Gastroesophageal sphincter (tissue), 4 donors: Measurements from ENCODE around the gene UQCC3. TPM values are rescaled to one million over a fixed set of nuclear protein-coding genes. Genes with fewer than 3 reads are reported as not detected.
"Not testable (repeated sequence)": the region's sequence is repeated elsewhere in the genome, so short reads cannot be mapped to it uniquely, and the experiment has no call there.

ENCODE experiments used
- ATAC-seq: fragments of 150-250 bp; one replicate; pipeline ENCODE4 v1.9.1; 2016; ENCODE audit warnings: mild to moderate bottlenecking, moderate library complexity
- H3K27ac ChIP-seq, 4 donors: fragments of 200-600 bp; sonication (generic) in 3 of 4; 1 replicate in 3 of 4; 2 replicates in 1 of 4; pipeline ENCODE4 v1.5.1; 2016 to 2019
- H3K27me3 ChIP-seq: fragments of 200-600 bp; sonication (generic); one replicate; pipeline ENCODE4 v1.5.1; 2019
- H3K36me3 ChIP-seq, 2 donors: fragments of 200-600 bp; sonication (generic); one replicate each; pipeline ENCODE4 v1.5.1; 2019; ENCODE audit warnings: control low read depth in 1 of 2
- H3K4me1 ChIP-seq, 3 donors: fragments of 200-600 bp; sonication (generic); 1 replicate in 2 of 3; 2 replicates in 1 of 3; pipeline ENCODE4 v1.5.1; 2016 to 2019; ENCODE audit warnings: control low read depth in 2 of 3
- H3K4me3 ChIP-seq, 2 donors: fragments of 200-600 bp; sonication (generic); one replicate each; pipeline ENCODE4 v1.5.1; 2019; ENCODE audit warnings: mild to moderate bottlenecking in 1 of 2, moderate library complexity in 1 of 2
- H3K9me3 ChIP-seq, 3 donors: fragments of 200-600 bp; sonication (generic); one replicate each; pipeline ENCODE4 v1.5.1; 2017 to 2019; ENCODE audit warnings: control low read depth in 2 of 3
- EP300 ChIP-seq: sonication (generic); formaldehyde crosslinking; IDR thresholded peaks from one replicate; pipeline ENCODE4 v1.6.1; 2017; ENCODE audit warnings: antibody characterized with exemption, mild to moderate bottlenecking
- POLR2A ChIP-seq, 2 donors: fragments of 450-650 bp; IDR thresholded peaks; one replicate each; pipeline ENCODE4 v1.6.1; 2017; ENCODE audit warnings: antibody characterized with exemption in 2 of 2, mild to moderate bottlenecking in 2 of 2, moderate library complexity in 1 of 2
- POLR2AphosphoS5 ChIP-seq: sonication (generic); formaldehyde crosslinking; IDR thresholded peaks from one replicate; pipeline ENCODE4 v1.6.1; 2017; ENCODE audit warnings: antibody characterized with exemption
- WGBS, 2 donors: methylation state at CpG; one replicate each; pipeline ENCODE4 v1.1.5; 2018; ENCODE audit warnings: low coverage in 1 of 2; 5-methylcytosine and 5-hydroxymethylcytosine counted together
- total RNA-seq, 4 donors: library from RNA; depleted of rRNA; stranded (reverse); fragments of >200 nt; gene quantifications; one replicate each; pipeline ENCODE4 v1.1.0, GENCODE V29; 2016
- TF ChIP-seq, protein P1 (sequence below), 4 experiments: fragments of 200-600 bp in 2 of 4; fragments of 450-650 bp in 2 of 4; sonication (generic) in 1 of 4; IDR thresholded peaks; one replicate each; pipeline ENCODE4 v1.5.1; 2017 to 2019; ENCODE audit warnings: antibody characterized with exemption in 4 of 4, mild to moderate bottlenecking in 2 of 4, moderate library complexity in 2 of 4

UQCC3 gene
- total RNA-seq, 4 donors from 2014 or later, result 7.3 to 10.1 (median 8.4) TPM

DNA sequence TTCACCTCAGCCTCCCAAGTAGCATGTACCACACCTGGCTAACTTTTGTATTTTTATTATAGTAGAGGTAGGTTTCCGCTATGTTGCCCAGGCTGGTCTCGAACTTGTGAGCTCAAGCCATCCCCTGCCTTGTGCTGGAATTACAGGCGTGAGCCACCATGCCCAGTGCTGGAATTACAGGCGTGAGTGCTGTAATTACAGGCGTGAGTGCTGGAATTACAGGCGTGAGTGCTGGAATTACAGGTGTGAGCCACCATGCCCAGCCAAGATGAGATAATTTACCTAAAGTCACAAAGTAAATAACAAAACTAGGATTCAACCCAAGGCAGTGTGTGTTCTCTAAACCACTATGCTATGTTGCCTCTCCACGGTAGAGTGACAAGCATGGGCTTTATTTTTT lies 11.0 kb downstream of the UQCC3 start:
- no peak overlapping the region for H3K4me3 ChIP-seq
- no peaks in the 10 kb centered on the region for H3K9me3 ChIP-seq
- peaks cover 0 to 36% (median 15%) of the 10 kb centered on the region in 3 donors for H3K4me1 ChIP-seq
- TF ChIP-seq POLR2AphosphoS5 (no peak), POLR2A (IDR thresholded peaks at IDR 0.05) (no peak), EP300 (no peak)
- TF ChIP-seq, protein P1, sequence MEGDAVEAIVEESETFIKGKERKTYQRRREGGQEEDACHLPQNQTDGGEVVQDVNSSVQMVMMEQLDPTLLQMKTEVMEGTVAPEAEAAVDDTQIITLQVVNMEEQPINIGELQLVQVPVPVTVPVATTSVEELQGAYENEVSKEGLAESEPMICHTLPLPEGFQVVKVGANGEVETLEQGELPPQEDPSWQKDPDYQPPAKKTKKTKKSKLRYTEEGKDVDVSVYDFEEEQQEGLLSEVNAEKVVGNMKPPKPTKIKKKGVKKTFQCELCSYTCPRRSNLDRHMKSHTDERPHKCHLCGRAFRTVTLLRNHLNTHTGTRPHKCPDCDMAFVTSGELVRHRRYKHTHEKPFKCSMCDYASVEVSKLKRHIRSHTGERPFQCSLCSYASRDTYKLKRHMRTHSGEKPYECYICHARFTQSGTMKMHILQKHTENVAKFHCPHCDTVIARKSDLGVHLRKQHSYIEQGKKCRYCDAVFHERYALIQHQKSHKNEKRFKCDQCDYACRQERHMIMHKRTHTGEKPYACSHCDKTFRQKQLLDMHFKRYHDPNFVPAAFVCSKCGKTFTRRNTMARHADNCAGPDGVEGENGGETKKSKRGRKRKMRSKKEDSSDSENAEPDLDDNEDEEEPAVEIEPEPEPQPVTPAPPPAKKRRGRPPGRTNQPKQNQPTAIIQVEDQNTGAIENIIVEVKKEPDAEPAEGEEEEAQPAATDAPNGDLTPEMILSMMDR (IDR thresholded peaks at IDR 0.05), result no peak
- H3K27ac ChIP-seq, result no peak overlapping the region
- 91 to 100% methylated on average over 1 to 6 of the region's 7 CpGs for WGBS, 2 donors
- ATAC-seq, result no peak
- peaks cover 8% of the 10 kb centered on the region for H3K27me3 ChIP-seq
- peaks cover 0 to 7% of the 10 kb centered on the region in 2 donors for H3K36me3 ChIP-seq

DNA sequence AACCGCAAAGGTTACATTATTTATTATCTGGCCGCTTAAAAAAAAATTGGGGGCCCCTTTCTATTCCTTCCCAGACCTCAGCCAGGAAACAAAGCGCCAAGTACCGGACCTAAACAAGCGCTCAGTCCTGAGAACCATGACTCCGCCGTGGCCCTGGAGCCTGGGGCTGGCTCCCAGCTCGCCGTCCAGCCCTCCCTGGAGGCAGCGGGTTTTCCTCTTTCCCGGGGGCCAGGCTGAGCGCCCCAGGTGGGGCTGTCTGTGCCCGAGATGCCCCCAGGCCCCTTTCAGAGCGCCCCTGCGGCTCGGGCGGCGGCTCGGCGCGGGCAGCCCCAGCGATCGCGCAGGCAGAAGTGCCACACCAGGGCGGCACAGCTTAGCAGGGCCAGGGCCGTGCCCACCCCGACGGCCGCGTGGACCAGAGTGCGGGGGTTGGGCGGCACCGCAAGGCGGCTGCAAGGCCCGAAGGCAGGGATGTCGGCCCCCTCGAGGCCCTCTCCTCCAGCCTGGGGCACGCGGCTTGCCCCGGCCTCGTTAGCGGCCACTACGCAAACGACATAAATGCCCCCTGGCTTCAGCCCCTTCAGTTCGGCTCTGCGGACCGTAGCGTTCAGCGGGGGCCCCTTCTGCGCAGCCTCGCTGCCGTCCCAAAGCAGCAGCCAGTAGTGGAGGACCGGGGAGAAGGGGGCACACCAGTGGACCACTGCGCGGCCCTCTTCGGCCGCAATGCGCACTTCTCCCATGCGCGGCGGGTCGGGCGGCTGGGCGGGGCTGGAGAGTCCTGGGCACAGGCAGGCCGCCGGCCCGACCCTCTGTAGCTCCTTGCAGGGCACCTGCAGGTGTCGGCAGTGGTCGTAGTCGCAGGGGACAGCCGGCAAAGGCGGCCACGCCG lies 16.3 kb downstream of the UQCC3 start:
- Histone ChIP-seq H3K4me3 (peak overlapping the region; percentile 2 to 47), H3K4me1 (peaks cover 0 to 31% (median 9%) of the 10 kb centered on the region in 3 donors), H3K36me3 (peaks cover 0 to 31% of the 10 kb centered on the region in 2 donors), H3K9me3 (no peaks in the 10 kb centered on the region), H3K27me3 (peaks cover 18% of the 10 kb centered on the region), H3K27ac (peak overlapping the region in 3 of 4 donors; percentile 61 to 77 (median 71))
- no peak for ATAC-seq
- 12 to 64% methylated on average over 3 to 12 of the region's 74 CpGs for WGBS, 2 donors
- TF ChIP-seq EP300 (no peak), POLR2A (IDR thresholded peaks at IDR 0.05) (no peak), POLR2AphosphoS5 (no peak)
- TF ChIP-seq, protein P1 (IDR thresholded peaks at IDR 0.05), result no peak

DNA sequence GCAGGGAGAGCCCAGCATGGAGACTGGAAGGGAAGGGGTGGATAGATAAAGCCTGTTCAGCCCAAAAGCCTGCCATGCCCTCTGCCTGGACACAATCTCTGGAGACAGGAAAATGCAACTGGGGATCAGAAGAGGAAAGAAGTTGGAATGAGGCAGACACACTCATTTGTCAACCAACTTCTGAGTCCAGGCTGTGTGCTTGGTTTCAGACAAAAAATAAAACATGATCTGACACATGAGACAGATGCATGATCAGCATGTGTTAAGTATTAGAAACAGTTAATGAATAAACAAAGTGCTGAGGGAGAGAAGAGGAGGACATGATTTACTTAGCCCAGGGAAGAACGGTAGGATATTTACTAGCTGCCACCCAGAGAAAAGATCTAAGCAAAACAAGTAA lies 17.0 kb downstream of the UQCC3 start:
- Histone ChIP-seq H3K9me3 (no peaks in the 10 kb centered on the region), H3K36me3 (peaks cover 0 to 38% of the 10 kb centered on the region in 2 donors), H3K27ac (peak overlapping the region in 3 of 4 donors; percentile 61 to 77 (median 71)), H3K4me3 (peak overlapping the region; percentile 22 to 47), H3K27me3 (peaks cover 18% of the 10 kb centered on the region), H3K4me1 (peaks cover 0 to 31% (median 9%) of the 10 kb centered on the region in 3 donors)
- ATAC-seq, result no peak
- TF ChIP-seq POLR2A (IDR thresholded peaks at IDR 0.05), result no peak
- TF ChIP-seq POLR2AphosphoS5, result no peak
- TF ChIP-seq, protein P1 (IDR thresholded peaks at IDR 0.05), result no peak
- WGBS, 2 donors, result 17 to 33% methylated on average over 1 of the region's 1 CpG

DNA sequence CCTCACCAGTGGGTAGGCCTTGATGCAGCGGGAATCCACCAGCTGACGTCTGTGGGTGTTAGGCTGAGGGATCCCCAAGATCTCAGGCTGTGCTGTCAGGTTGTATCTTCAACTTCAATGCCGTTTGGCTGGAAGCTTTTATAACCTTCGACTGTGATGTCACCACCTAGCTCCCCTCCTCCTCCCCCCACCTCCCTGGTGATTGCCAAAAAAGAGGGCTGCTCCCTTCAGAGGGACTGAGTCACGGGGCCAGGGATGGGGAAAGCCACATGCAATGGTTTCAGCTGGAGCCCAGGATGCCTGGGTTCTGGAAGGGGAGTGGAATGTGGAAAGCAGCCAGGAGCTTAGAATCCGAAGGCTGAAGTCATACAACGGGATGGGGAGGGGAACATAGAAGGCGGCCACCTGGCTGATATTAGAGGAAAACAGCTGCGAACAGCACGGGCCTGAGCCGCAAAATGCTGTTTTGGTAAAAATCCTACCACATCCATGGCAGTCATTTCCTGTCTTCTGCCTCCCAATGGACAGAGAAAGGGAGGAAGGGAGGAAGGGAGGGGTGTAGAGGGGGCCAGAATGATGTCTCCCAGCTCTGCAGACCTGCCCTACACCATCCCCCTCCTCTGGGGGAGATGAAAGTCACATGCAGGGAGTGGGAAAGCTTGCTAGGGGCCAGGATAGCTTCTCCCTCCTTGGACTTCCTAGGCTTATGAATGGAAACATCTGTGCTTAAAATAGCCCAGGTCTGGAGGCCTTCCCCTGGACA lies 18.1 kb downstream of the UQCC3 start, which contains the start of gene LRRN4CL:
Gene LRRN4CL (minus strand): TSS at position 110 of the 763 bp plus-strand sequence. CDS start 1,022 bp downstream, outside the sequence.
- 27 to 46% methylated on average over 6 to 9 of the region's 11 CpGs for WGBS, 2 donors
- TF ChIP-seq POLR2AphosphoS5 (peak; percentile 77), EP300 (no peak), POLR2A (IDR thresholded peaks at IDR 0.05) (peak in 1 of 2 donors; percentile 38)
- TF ChIP-seq, protein P1 (IDR thresholded peaks at IDR 0.05), result no peak
- ATAC-seq, result peak; percentile 95

DNA sequence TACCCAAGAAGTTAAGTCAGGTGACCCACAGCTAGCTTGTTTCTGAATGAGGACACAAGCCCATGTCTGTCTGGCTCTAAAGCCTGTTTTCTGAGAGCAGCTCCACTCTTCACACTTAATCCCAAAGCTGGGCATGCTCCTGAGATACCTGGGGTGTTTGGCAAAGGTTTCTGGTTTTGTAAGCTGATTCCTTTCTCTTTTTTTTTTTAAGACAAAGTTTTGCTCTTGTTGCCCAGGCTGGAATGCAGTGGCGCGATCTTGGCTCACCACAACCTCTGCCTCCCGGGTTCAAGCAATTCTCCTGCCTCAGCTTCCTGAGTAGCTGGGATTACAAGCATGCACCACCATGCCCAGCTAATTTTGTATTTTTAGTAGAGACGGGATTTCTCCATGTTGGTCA lies 22.2 kb downstream of the UQCC3 start:
- ATAC-seq, H3K27ac ChIP-seq, H3K4me3 ChIP-seq, H3K9me3 ChIP-seq, H3K27me3 ChIP-seq: not testable (repeated sequence)
- 71 to 76% methylated on average over 1 to 4 of the region's 4 CpGs for WGBS, 2 donors
- peaks cover 0 to 51% of the 10 kb centered on the region in 2 donors for H3K36me3 ChIP-seq
- peaks cover 0 to 29% (median 8%) of the 10 kb centered on the region in 3 donors for H3K4me1 ChIP-seq

More for the DNA sequence above, 18.1 kb downstream of the UQCC3 start, which contains the start of gene LRRN4CL:
- Histone ChIP-seq H3K4me1 (peaks cover 0 to 36% (median 9%) of the 10 kb centered on the region in 3 donors), H3K4me3 (peak within 1 kb of the TSS; percentile 22 to 47), H3K9me3 (no peaks in the 10 kb centered on the region), H3K36me3 (peaks cover 0 to 41% of the 10 kb centered on the region in 2 donors), H3K27me3 (peaks cover 18% of the 10 kb centered on the region), H3K27ac (peak within 1 kb of the TSS; percentile 8 to 88 (median 74))
